Mesothelial cell of epicardium (in vitro differentiated cells): ENCODE results near the gene SUN3. TPM values are rescaled to one million over a fixed set of nuclear protein-coding genes. Genes with fewer than 3 reads are reported as not detected.

Experiments used
- DNase-seq, 2 experiments: peaks; one replicate each; pipeline ENCODE4 v3.0.0; 2021; ENCODE audit warnings: low spot score in 2 of 2; ENCODE audit not compliant: unreplicated experiment in 2 of 2
- H3K27ac Mint-ChIP-seq: 2 replicates; pipeline ENCODE4 v1.8.0; 2021; ENCODE audit warnings: mixed read lengths
- H3K27me3 Mint-ChIP-seq: 2 replicates; pipeline ENCODE4 v1.8.0; 2021; ENCODE audit warnings: low read depth, mixed read lengths
- H3K36me3 Mint-ChIP-seq: 2 replicates; pipeline ENCODE4 v1.8.0; 2021; ENCODE audit warnings: mixed read lengths
- H3K4me1 Mint-ChIP-seq: 2 replicates; pipeline ENCODE4 v1.8.0; 2021; ENCODE audit warnings: mixed read lengths
- H3K4me3 Mint-ChIP-seq: 2 replicates; pipeline ENCODE4 v1.8.0; 2021; ENCODE audit warnings: mild to moderate bottlenecking, moderate library complexity, mixed read lengths
- H3K9me3 Mint-ChIP-seq: 2 replicates; pipeline ENCODE4 v1.8.0; 2021; ENCODE audit warnings: mixed read lengths
- total RNA-seq: library from RNA; stranded (reverse); gene quantifications from 3 replicates; pipeline ENCODE4 v1.2.1, GENCODE V29; 2021
- TF ChIP-seq, protein P1 (sequence below): fragments of 200-600 bp; sonication (generic); IDR thresholded peaks from one replicate; pipeline ENCODE4 v1.5.0; 2021; ENCODE audit warnings: antibody characterized with exemption; ENCODE audit not compliant: unreplicated experiment

SUN3 gene, protein sequence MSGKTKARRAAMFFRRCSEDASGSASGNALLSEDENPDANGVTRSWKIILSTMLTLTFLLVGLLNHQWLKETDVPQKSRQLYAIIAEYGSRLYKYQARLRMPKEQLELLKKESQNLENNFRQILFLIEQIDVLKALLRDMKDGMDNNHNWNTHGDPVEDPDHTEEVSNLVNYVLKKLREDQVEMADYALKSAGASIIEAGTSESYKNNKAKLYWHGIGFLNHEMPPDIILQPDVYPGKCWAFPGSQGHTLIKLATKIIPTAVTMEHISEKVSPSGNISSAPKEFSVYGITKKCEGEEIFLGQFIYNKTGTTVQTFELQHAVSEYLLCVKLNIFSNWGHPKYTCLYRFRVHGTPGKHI
- total RNA-seq, result not detected in 3 replicates

DNA sequence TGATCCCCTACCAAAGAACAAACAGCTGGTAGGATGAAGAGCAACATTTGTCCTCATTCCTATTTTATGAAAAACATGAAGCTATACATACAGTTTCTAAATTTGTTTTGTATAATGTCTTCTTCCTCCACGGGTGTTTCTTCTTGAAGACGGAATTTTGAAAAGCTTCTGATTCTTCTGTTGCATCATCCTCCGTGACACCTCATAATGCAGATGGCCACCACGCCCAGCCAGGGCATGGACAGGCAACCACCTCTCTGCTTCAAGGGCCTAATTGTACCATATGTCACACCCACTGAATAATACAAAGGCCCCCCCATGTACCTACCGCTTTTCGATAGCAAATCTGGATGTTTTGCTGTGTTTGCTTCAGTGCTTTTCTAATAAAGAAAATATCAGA lies at the start of gene SUN3:
Gene SUN3 (minus strand): TSS at position 170 of the 400 bp plus-strand sequence. CDS start 169 bp downstream, at position 1.
- H3K4me3 Mint-ChIP-seq, result no peak within 1 kb of the TSS
- H3K4me1 Mint-ChIP-seq, result no peaks in the 10 kb centered on the region
- H3K9me3 Mint-ChIP-seq, result peaks cover 7% of the 10 kb centered on the region
- H3K27me3 Mint-ChIP-seq, result peaks cover 39% of the 10 kb centered on the region
- TF ChIP-seq, protein P1, sequence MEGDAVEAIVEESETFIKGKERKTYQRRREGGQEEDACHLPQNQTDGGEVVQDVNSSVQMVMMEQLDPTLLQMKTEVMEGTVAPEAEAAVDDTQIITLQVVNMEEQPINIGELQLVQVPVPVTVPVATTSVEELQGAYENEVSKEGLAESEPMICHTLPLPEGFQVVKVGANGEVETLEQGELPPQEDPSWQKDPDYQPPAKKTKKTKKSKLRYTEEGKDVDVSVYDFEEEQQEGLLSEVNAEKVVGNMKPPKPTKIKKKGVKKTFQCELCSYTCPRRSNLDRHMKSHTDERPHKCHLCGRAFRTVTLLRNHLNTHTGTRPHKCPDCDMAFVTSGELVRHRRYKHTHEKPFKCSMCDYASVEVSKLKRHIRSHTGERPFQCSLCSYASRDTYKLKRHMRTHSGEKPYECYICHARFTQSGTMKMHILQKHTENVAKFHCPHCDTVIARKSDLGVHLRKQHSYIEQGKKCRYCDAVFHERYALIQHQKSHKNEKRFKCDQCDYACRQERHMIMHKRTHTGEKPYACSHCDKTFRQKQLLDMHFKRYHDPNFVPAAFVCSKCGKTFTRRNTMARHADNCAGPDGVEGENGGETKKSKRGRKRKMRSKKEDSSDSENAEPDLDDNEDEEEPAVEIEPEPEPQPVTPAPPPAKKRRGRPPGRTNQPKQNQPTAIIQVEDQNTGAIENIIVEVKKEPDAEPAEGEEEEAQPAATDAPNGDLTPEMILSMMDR, result no peak
- DNase-seq, result no peak
- H3K27ac Mint-ChIP-seq, result no peak within 1 kb of the TSS
- no peaks in the 10 kb centered on the region for H3K36me3 Mint-ChIP-seq

DNA sequence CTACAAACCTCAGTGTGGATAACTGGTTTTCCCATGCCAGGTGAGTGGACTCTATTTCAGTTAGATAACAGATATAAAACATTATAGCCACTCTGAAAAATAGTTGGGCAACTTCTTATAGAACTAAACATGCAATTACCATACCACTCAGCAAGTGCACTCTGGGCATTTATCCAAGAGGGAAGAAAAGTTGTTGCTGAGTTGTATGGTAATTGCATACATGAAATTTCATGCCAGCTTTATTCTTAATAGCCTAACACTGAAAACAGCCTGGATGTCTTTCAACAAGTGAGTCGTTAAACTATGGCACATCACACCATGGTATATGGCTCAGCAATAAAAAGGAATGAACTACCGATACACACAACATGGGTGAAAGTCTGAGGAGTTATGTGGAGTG lies 49.6 kb upstream of the SUN3 start:
- Mint-ChIP-seq H3K27ac (no peak overlapping the region), H3K9me3 (no peaks in the 10 kb centered on the region)

DNA sequence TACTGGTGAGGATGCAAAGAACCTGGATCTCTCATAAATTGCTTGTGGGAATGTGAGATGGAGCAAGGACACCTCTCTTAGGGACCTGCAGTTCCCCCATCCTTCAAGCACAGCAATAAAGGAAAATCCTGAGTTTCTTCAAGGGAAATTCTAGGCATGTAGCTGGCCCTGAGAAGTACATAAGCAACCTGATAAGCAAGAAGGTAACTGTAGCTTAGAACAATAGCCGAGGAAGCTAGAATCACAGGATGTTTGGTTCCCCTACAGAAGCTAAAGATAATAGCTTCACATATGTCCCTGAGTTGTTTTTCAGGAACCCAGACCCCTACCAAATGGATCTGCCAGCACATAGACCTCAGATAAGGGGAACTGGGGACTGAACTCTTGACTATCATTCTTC lies 48.5 kb upstream of the SUN3 start:
- no peaks in the 10 kb centered on the region for H3K4me1 Mint-ChIP-seq
- no peaks in the 10 kb centered on the region for H3K36me3 Mint-ChIP-seq
- no peak overlapping the region for H3K27ac Mint-ChIP-seq
- TF ChIP-seq, protein P1, result no peak
- H3K9me3 Mint-ChIP-seq, result peaks cover 1% of the 10 kb centered on the region
- no peak for DNase-seq
- no peak overlapping the region for H3K4me3 Mint-ChIP-seq
- no peaks in the 10 kb centered on the region for H3K27me3 Mint-ChIP-seq

More for the DNA sequence above, 49.6 kb upstream of the SUN3 start:
- TF ChIP-seq, protein P1, result no peak
- Mint-ChIP-seq H3K4me1 (no peaks in the 10 kb centered on the region), H3K36me3 (no peaks in the 10 kb centered on the region), H3K4me3 (no peak overlapping the region), H3K27me3 (no peaks in the 10 kb centered on the region)
- no peak for DNase-seq

DNA sequence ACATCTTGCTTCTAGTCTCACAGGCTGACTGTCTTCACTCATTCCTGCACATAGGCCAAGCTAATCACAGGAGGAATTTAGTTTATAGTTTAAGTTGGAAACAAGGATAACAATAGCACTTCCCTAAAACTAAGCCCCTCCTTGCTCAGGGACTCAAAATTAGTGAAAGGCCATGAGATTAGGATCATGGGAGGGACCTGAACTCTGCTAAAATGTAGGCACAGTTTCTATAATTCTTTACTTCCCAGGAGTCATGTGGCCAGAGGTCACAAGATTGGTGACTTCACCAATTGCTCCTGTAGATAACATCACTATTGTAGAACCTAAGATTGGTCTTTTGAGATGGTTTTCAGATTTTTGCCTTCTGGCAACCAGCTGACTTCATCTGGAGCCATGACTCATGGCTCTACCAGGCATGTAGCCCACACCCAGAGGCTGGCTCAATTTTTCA lies 45.3 kb upstream of the SUN3 start:
- H3K9me3 Mint-ChIP-seq, result peaks cover 15% of the 10 kb centered on the region

DNA sequence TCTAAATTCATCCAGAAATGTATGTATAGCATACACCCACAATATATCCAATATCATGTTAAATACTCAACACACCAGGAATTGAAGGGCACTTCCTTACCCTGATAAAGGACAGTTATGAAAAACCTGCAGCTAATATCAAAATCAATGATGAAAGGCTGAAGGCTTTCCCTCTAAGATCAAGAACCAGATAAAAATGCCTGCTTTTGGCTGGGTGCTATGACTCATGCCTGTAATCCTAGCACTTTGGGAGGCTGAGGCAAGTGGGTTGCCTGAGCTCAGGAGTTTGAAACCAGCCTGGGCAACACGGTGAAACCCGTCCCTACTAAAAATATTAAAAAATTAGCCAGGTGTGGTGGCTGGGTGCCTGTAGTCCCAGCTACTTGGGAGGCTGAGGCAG lies 38.6 kb upstream of the SUN3 start:
- Mint-ChIP-seq H3K36me3 (peaks cover 6% of the 10 kb centered on the region), H3K4me1 (no peaks in the 10 kb centered on the region), H3K27me3 (no peaks in the 10 kb centered on the region), H3K27ac (no peak overlapping the region), H3K9me3 (peaks cover 36% of the 10 kb centered on the region), H3K4me3 (no peak overlapping the region)
- DNase-seq, result no peak
- TF ChIP-seq, protein P1, result no peak

More for the DNA sequence above, 45.3 kb upstream of the SUN3 start:
- peaks cover 3% of the 10 kb centered on the region for H3K36me3 Mint-ChIP-seq
- DNase-seq, result no peak
- H3K27me3 Mint-ChIP-seq, result no peaks in the 10 kb centered on the region
- TF ChIP-seq, protein P1, result no peak
- H3K27ac Mint-ChIP-seq, result no peak overlapping the region
- no peak overlapping the region for H3K4me3 Mint-ChIP-seq
- H3K4me1 Mint-ChIP-seq, result no peaks in the 10 kb centered on the region
